Measurements from ENCODE around the gene FHAD1. TPM values are rescaled to one million over a fixed set of nuclear protein-coding genes. Genes with fewer than 3 reads are reported as not detected.

The FHAD1 gene
- total RNA-seq, 1 experiment from 2014 or later, result 1.9 TPM

- H3K27me3 Mint-ChIP-seq (ENCODE audit: low read depth), result peaks cover 6% of the 10 kb centered on the region
These were observed 15.3 kb upstream of the FHAD1 start for GRCh38 chr1:15231714-15232201.

More at GRCh38 chr1:15231714-15232201, 15.3 kb upstream of the FHAD1 start:
- Histone ChIP-seq H3K4me1 (ENCODE audit: insufficient read depth, low read length) (peaks cover 5% of the 10 kb centered on the region; the same call in 1 of the 2 replicates), H2AFZ (ENCODE audit: low read length) (no peak overlapping the region), H3K23me2 (ENCODE audit: insufficient read length, low read depth, low read length, poor library complexity, severe bottlenecking) (no peaks in the 10 kb centered on the region), H3K79me2 (ENCODE audit: insufficient read depth, low read length) (no peaks in the 10 kb centered on the region), H3K14ac (ENCODE audit: insufficient read depth, low read length) (no peak overlapping the region), H3K56ac (ENCODE audit: insufficient read length, low read depth, low read length) (no peak overlapping the region), H4K20me1 (ENCODE audit: control insufficient read depth, insufficient read depth, insufficient read length) (no peaks in the 10 kb centered on the region), H4K5ac (ENCODE audit: insufficient read length, low read depth, low read length) (no peak overlapping the region), H2BK5ac (ENCODE audit: insufficient read length, low read length) (no peak overlapping the region), H3K23ac (ENCODE audit: insufficient read length, low read depth, low read length) (no peak overlapping the region), H3K27ac (ENCODE audit: insufficient read length, low read depth, low read length) (no peak overlapping the region), H3T11ph (ENCODE audit: low read length) (no peak overlapping the region), H2AK5ac (ENCODE audit: insufficient read length, low read length) (no peak overlapping the region), H3K18ac (ENCODE audit: insufficient read length, low read depth, low read length) (no peak overlapping the region), H3K9me3 (ENCODE audit: control insufficient read depth, low read depth, low read length) (no peaks in the 10 kb centered on the region), H3K9ac (ENCODE audit: extremely low read depth, insufficient read length, low read length) (no peak overlapping the region), H3K27me3 (ENCODE audit: insufficient read depth, low read length) (no peaks in the 10 kb centered on the region), H2BK120ac (ENCODE audit: low read depth, low read length, poor library complexity, severe bottlenecking) (no peak overlapping the region), H4K91ac (ENCODE audit: insufficient read length, low read depth, low read length) (no peak overlapping the region), H4K8ac (replicated peaks; ENCODE audit: insufficient read length, low read depth, low read length) (no peak overlapping the region), H2BK15ac (ENCODE audit: low read depth, low read length) (no peak overlapping the region), H2BK12ac (ENCODE audit: insufficient read length, low read depth, low read length) (no peak overlapping the region), H3K79me1 (ENCODE audit: insufficient read depth, low read depth, low read length, poor library complexity, severe bottlenecking) (no peaks in the 10 kb centered on the region), H3K4ac (ENCODE audit: low read depth, low read length) (no peak overlapping the region), H3K4me2 (ENCODE audit: insufficient read depth, insufficient read length, low read length) (no peak overlapping the region), H2BK20ac (ENCODE audit: low read depth, low read length, poor library complexity, severe bottlenecking) (no peak overlapping the region)
- peaks cover 7 to 11% of the 10 kb centered on the region in 2 experiments for H3K4me1 Mint-ChIP-seq
- no CpG with 5 or more reads among the region's 5 CpGs for WGBS (ENCODE audit: extremely low coverage, insufficient read length, low lambda C conversion rate)
- no peaks in the 10 kb centered on the region for H3K9me3 Mint-ChIP-seq
- no peaks in the 10 kb centered on the region for H3K36me3 Mint-ChIP-seq (ENCODE audit: insufficient read depth in 1 of 3, low read depth in 3 of 3)
- TF ChIP-seq CTCF (conservative IDR thresholded peaks at IDR 0.05), result no peak
- no peak overlapping the region for H3K27ac Mint-ChIP-seq
- no peak for DNase-seq
- H3K4me3 Mint-ChIP-seq, result no peak overlapping the region
